ENCODE data around the gene DNAJC9.
A peak's percentile ranks its signal among the peaks of the same experiment; 100 is the strongest.

Gene DNAJC9

DNA sequence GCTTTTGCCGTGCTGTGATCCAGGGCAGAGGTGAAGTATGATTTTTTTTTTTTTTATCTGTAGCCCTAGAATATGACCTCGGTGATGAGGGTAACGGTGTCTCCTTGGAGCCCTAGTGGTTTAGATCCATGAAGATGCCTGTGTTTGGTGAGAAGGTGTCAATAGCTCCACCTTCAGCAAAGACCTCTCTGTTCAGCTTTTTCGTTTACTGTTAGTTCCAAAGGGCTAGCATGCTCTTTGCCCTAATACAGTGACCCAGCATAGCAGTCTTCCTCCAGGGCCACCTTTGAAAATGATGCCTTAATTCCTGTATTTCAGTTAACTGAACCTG is 6.1 kb upstream of the DNAJC9 start:
- no peaks in the 10 kb centered on the region for H3K4me1 ChIP-seq (ENCODE audit: insufficient read depth, low read length)
- peak overlapping the region; percentile 92 for H3K27ac ChIP-seq (ENCODE audit: low read length)
- no peaks in the 10 kb centered on the region for H3K27me3 ChIP-seq (ENCODE audit: insufficient read depth, low read length)
- H3K9ac ChIP-seq (ENCODE audit: low read depth, low read length): peak overlapping the region; percentile 94
- peak overlapping the region; percentile 91 for H3K4me3 ChIP-seq (ENCODE audit: low read length)
- H3K36me3 ChIP-seq (ENCODE audit: insufficient read depth, low read depth, low read length): peaks cover 26% of the 10 kb centered on the region
- H3K9me3 ChIP-seq (ENCODE audit: insufficient read depth, low read depth, low read length): no peaks in the 10 kb centered on the region

- peaks cover 4% of the 10 kb centered on the region; the same call in 1 of the 2 replicates for H3K4me1 ChIP-seq (ENCODE audit: insufficient read depth, low read length)
- peaks cover 32% of the 10 kb centered on the region for H3K36me3 ChIP-seq (ENCODE audit: insufficient read depth, low read depth, low read length)
- no peaks in the 10 kb centered on the region for H3K9me3 ChIP-seq (ENCODE audit: insufficient read depth, low read depth, low read length)
- H3K9ac ChIP-seq (ENCODE audit: low read depth, low read length): peak within 1 kb of the TSS; percentile 94
- no peaks in the 10 kb centered on the region for H3K27me3 ChIP-seq (ENCODE audit: insufficient read depth, low read length)
- H3K4me3 ChIP-seq (ENCODE audit: low read length): peak within 1 kb of the TSS; percentile 91
- H3K27ac ChIP-seq (ENCODE audit: low read length): peak within 1 kb of the TSS; percentile 92
Measured at GRCh38 chr10:73252445-73253224, 5.6 kb upstream of the DNAJC9 start, which contains the start of gene MRPS16. TSS of gene MRPS16 (minus strand) at chr10:73252644. CDS start at chr10:73252482, 162 bp downstream.

DNA sequence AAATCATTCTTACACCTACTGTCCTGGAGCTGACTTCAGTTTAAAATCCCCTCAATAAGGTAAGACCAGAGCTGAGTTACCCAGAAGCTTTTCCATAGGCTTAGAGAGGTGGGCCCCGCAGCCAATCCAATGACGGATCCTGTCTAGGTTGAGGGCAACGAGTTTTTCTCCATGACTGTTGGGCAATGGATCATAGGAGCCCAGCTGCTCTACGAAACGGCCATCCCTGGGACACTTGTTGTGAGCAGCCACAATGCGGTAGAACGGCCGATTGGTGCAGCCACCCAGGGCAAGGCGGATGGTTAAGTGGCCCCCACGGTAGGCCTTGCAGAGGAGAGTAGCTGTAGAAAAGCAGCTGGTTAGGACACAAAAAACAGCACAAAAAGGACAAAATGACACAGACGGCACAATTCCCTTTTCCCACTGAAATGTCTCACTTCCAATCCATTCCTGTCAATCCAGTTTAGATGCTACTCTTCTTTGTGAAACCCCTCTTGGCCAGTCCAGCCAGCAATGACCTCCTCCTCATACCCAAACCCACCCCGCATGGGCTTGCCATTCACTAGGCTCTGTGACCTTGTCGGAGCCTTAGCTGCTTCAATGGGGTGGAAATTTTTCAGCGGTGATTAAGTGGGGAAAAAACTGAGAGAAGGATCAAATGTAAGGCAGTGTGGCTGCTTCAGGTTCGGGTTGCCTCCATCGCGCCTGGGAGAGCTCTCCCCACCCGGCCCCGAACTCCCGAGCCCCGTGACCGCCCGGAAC is 4.8 kb upstream of the DNAJC9 start:
- Histone ChIP-seq H3K36me3 (ENCODE audit: insufficient read depth, low read depth, low read length) (peaks cover 32% of the 10 kb centered on the region), H3K4me1 (ENCODE audit: insufficient read depth, low read length) (peaks cover 5% of the 10 kb centered on the region; the same call in 1 of the 2 replicates)

DNA sequence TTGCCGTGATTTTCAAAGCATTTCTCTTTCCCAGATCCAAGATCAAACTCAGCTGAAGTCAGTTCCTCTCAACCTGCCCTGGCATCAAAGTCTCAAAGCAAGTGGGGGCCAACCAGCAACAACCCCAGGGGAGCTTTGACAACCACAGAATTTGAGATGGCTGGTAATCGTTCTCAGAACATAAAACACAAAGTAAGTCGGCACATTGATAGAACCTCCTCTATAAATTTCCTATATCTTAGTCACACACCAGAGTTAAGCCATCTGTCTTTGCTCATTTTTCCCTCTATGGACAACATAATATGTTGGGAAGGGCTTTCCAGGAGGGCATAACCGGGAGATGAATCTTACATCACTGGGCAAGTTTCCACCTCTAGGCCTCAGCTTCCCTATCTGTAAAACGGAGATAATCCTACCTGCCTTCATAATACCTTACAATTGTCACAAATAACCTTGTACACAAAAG is 1.2 kb upstream of the DNAJC9 start:
- Histone ChIP-seq H3K4me1 (ENCODE audit: insufficient read depth, low read length) (peaks cover 5% of the 10 kb centered on the region; the same call in 1 of the 2 replicates), H3K36me3 (ENCODE audit: insufficient read depth, low read depth, low read length) (peaks cover 61% of the 10 kb centered on the region), H3K27me3 (ENCODE audit: insufficient read depth, low read length) (no peaks in the 10 kb centered on the region), H3K4me3 (ENCODE audit: low read length) (peak overlapping the region; percentile 92; the same call in 1 of the 2 replicates), H3K27ac (ENCODE audit: low read length) (no peak overlapping the region), H3K9me3 (ENCODE audit: insufficient read depth, low read depth, low read length) (no peaks in the 10 kb centered on the region), H3K9ac (ENCODE audit: low read depth, low read length) (peak overlapping the region; percentile 81; the same call in 1 of the 2 replicates)

More for the DNA sequence above, 4.8 kb upstream of the DNAJC9 start:
- Histone ChIP-seq H3K27ac (ENCODE audit: low read length) (peak overlapping the region; percentile 92), H3K9ac (ENCODE audit: low read depth, low read length) (peak overlapping the region; percentile 94), H3K27me3 (ENCODE audit: insufficient read depth, low read length) (no peaks in the 10 kb centered on the region), H3K9me3 (ENCODE audit: insufficient read depth, low read depth, low read length) (no peaks in the 10 kb centered on the region), H3K4me3 (ENCODE audit: low read length) (peak overlapping the region; percentile 91)

DNA sequence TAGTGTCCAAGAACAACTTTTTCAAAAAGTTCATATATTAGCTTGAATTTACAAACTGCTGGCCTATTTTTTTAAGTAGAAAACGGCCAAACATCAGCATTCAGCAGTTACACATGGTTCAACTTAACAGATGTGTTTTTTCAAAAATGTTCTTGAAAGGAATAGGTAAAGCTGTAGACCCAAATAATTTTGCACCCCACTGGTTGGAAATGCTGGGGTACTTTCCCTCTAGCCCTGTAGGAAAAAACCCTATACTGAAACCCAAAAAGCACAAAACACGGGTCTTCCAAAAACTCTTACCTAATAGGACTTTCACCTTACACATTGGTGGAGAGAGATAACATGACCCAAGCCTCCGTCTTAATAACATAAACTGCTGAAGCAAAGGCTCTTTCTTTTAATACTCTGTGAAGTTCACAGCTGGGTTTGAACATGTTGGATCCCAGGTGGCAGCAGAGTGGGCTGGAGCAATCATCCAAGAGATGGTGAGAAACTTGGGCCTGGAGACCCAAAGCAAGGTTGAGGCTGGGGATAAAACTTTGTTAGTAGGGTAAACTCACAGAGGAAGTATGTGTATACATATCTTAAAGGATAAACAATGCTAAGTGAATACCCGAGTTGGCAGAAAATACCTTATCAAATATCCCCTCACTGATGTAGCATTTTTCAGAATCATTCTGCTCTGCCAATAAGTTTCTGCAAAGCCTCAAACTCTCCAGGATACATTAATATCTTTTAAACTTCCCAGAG is 629 bp upstream of the DNAJC9 start:
- Histone ChIP-seq H3K9ac (ENCODE audit: low read depth, low read length) (peak overlapping the region; percentile 81), H3K4me3 (ENCODE audit: low read length) (peak overlapping the region; percentile 92), H3K27ac (ENCODE audit: low read length) (peak overlapping the region; percentile 20), H3K4me1 (ENCODE audit: insufficient read depth, low read length) (peaks cover 5% of the 10 kb centered on the region; the same call in 1 of the 2 replicates), H3K9me3 (ENCODE audit: insufficient read depth, low read depth, low read length) (no peaks in the 10 kb centered on the region), H3K36me3 (ENCODE audit: insufficient read depth, low read depth, low read length) (peaks cover 67% of the 10 kb centered on the region), H3K27me3 (ENCODE audit: insufficient read depth, low read length) (no peaks in the 10 kb centered on the region)

DNA sequence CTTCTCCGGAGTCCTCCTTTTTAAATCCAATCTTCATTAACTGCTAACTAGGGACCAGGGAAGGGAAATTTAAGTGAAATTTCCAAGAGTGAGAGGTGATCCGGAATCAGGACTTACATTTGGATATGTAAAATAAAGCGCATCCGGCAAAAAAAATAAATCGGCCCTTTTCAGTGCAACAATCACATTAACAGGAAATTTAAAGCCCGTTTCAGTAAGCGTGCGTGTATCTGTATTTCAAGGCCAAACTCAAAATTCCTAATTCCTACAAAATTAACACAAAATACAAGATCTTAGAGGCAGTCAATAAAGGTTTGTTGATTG is 771 bp downstream of the DNAJC9 start:
- H3K4me1 ChIP-seq (ENCODE audit: insufficient read depth, low read length): peaks cover 5% of the 10 kb centered on the region; the same call in 1 of the 2 replicates
- H3K9ac ChIP-seq (ENCODE audit: low read depth, low read length): peak overlapping the region; percentile 93
- H3K27me3 ChIP-seq (ENCODE audit: insufficient read depth, low read length): no peaks in the 10 kb centered on the region
- H3K9me3 ChIP-seq (ENCODE audit: insufficient read depth, low read depth, low read length): no peaks in the 10 kb centered on the region
- peak overlapping the region; percentile 73 for H3K27ac ChIP-seq (ENCODE audit: low read length)
- H3K4me3 ChIP-seq (ENCODE audit: low read length): peak overlapping the region; percentile 92
- H3K36me3 ChIP-seq (ENCODE audit: insufficient read depth, low read depth, low read length): peaks cover 81% of the 10 kb centered on the region

DNA sequence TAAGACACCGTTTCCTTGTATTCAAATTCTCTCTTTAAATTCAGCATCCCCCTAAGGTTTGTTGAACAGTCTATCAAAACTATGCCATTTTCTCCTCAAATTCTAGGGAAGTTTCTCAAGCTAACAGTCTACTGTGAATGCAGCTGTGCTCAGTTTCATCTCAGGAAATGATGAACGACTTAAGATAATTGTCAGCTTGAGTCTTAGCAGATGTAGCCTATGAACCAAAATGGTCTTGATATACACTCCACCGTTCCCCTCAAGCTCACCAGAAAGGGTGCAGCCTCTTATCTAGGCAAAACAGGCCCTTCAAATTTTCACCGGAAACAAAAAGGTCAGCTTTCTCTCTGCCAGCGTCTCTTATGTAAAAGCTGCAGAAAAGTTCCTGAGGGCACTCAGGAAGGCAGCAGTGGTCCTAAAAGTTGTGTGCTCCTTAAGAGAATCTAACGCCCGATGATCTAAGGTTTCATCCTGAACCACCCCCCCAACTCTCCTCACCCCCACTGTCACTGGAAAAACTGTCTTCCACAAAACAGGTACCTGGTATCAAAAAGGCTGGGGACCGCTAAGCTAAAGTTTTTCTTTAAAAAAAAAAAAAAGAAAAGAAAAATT is 2.1 kb downstream of the DNAJC9 start:
- Histone ChIP-seq H3K4me1 (ENCODE audit: insufficient read depth, low read length) (peaks cover 5% of the 10 kb centered on the region; the same call in 1 of the 2 replicates), H3K9me3 (ENCODE audit: insufficient read depth, low read depth, low read length) (no peaks in the 10 kb centered on the region), H3K27ac (ENCODE audit: low read length) (no peak overlapping the region), H3K27me3 (ENCODE audit: insufficient read depth, low read length) (no peaks in the 10 kb centered on the region), H3K4me3 (ENCODE audit: low read length) (peak overlapping the region; percentile 92), H3K36me3 (ENCODE audit: insufficient read depth, low read depth, low read length) (peaks cover 83% of the 10 kb centered on the region), H3K9ac (ENCODE audit: low read depth, low read length) (peak overlapping the region; percentile 93)

DNA sequence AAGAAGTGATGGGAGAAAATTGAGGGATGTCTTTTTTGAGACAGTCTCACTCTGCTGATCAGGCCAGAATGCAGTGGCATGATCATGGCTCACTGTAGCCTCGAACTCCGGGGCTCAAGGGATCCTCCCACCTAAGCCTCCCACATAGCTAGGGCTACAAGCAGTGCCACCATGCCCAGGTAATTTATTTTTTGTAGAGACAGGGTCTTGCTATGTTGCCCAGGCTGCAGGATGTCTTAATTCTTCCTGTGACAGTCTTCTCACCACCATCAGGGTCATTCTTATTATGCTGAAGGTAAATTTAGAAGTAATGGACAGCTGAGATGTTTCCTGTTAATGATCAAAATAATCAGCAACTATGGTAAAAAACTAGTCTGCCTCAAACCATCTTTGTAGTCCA is 7.1 kb downstream of the DNAJC9 start:
- H3K27me3 ChIP-seq (ENCODE audit: insufficient read depth, low read length): no peaks in the 10 kb centered on the region
- no peaks in the 10 kb centered on the region for H3K9me3 ChIP-seq (ENCODE audit: insufficient read depth, low read depth, low read length)
- H3K4me1 ChIP-seq (ENCODE audit: insufficient read depth, low read length): no peaks in the 10 kb centered on the region
- H3K27ac ChIP-seq (ENCODE audit: low read length): no peak overlapping the region
- H3K4me3 ChIP-seq (ENCODE audit: low read length): no peak overlapping the region
- H3K36me3 ChIP-seq (ENCODE audit: insufficient read depth, low read depth, low read length): peaks cover 92% of the 10 kb centered on the region
- no peak overlapping the region for H3K9ac ChIP-seq (ENCODE audit: low read depth, low read length)

GRCh38 chr10:73238990-73239566 is 8.0 kb downstream of the DNAJC9 start:
- H3K9ac ChIP-seq (ENCODE audit: low read depth, low read length): no peak overlapping the region
- H3K36me3 ChIP-seq (ENCODE audit: insufficient read depth, low read depth, low read length): peaks cover 92% of the 10 kb centered on the region
- H3K4me1 ChIP-seq (ENCODE audit: insufficient read depth, low read length): no peaks in the 10 kb centered on the region
- H3K9me3 ChIP-seq (ENCODE audit: insufficient read depth, low read depth, low read length): no peaks in the 10 kb centered on the region
- no peak overlapping the region for H3K27ac ChIP-seq (ENCODE audit: low read length)
- no peaks in the 10 kb centered on the region for H3K27me3 ChIP-seq (ENCODE audit: insufficient read depth, low read length)
- H3K4me3 ChIP-seq (ENCODE audit: low read length): no peak overlapping the region

GRCh38 chr10:73234695-73235094 is 12.4 kb downstream of the DNAJC9 start:
- Histone ChIP-seq H3K9ac (ENCODE audit: low read depth, low read length) (no peak overlapping the region), H3K4me1 (ENCODE audit: insufficient read depth, low read length) (no peaks in the 10 kb centered on the region), H3K27me3 (ENCODE audit: insufficient read depth, low read length) (no peaks in the 10 kb centered on the region), H3K36me3 (ENCODE audit: insufficient read depth, low read depth, low read length) (peaks cover 64% of the 10 kb centered on the region), H3K4me3 (ENCODE audit: low read length) (no peak overlapping the region), H3K27ac (ENCODE audit: low read length) (no peak overlapping the region), H3K9me3 (ENCODE audit: insufficient read depth, low read depth, low read length) (no peaks in the 10 kb centered on the region)

GRCh38 chr10:73233883-73234282 is 13.2 kb downstream of the DNAJC9 start:
- Histone ChIP-seq H3K4me1 (ENCODE audit: insufficient read depth, low read length) (no peaks in the 10 kb centered on the region), H3K27me3 (ENCODE audit: insufficient read depth, low read length) (no peaks in the 10 kb centered on the region), H3K9ac (ENCODE audit: low read depth, low read length) (no peak overlapping the region), H3K27ac (ENCODE audit: low read length) (no peak overlapping the region), H3K9me3 (ENCODE audit: insufficient read depth, low read depth, low read length) (no peaks in the 10 kb centered on the region), H3K36me3 (ENCODE audit: insufficient read depth, low read depth, low read length) (peaks cover 56% of the 10 kb centered on the region), H3K4me3 (ENCODE audit: low read length) (no peak overlapping the region)
